NCI-H748 (cell line): ENCODE data around the gene ITPRIP.

Experiments used
- DNase-seq: peaks from one replicate; lab custom pipeline; 2025; ENCODE audit not compliant: unreplicated experiment; lab: John Stamatoyannopoulos, UW

Gene ITPRIP

DNA sequence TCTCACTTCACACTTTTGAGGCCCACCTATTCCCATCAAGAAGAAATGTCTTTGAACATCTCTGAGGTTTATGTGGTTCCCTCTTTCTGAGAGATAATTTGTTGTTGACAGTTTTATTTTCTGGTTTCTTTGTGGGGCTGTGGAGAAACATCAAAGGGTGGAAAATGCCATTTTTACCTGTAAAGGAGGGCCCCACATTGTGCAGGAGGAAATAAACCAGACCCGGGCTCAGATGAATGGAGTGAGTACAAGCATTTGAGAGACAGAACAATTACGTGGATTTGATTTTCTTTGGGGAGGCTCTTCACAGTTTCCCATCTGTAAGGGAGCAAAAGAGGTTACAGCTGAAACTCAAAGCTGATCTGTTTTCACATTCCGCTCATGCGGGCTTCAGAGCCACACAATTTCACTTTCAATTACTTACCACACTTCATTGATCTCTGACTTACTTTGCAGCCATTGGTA, 29.8 kb downstream of the ITPRIP start:
- no peak for DNase-seq

DNA sequence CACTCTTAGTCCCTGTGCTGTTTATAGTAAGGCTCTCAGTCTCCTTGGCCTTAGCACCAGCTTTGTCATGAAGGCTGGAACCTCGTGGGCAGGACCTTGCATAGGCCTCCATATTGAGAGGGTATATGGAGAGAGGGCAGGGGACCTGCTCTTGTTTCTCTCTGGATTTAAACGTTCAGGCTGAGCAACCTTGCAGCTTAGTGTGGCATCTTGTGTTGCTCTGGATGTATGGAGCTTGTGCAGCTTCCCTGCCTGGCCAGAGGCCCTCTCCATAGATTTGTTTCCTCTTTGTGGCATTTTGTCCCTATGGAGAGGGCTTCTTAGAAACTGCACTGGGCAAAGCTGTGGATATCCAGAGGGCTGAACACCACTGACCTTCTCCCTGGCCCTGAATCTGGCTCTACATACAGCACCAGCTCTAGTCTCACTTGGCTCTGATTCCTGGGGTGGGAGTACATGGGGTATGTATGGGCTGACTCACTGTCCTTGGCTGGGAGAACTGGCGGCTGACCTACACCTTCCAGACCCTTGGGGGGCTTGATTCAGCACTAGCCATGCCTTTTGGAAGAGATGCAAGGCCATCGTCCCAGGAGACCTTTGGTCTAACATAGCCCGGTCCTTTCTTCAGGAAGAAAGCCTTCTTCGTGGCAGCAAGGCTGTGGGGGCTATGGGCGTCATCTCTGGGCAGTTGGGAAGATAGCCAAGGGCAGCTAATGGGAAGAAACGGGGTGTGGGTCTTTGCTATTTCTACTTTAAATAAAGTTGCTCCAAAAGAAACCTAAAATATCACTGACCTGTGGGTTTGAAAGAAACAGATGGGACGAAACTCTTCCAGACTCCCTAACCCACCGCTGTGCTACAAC, 30.5 kb downstream of the ITPRIP start:
- DNase-seq, result no peak

DNA sequence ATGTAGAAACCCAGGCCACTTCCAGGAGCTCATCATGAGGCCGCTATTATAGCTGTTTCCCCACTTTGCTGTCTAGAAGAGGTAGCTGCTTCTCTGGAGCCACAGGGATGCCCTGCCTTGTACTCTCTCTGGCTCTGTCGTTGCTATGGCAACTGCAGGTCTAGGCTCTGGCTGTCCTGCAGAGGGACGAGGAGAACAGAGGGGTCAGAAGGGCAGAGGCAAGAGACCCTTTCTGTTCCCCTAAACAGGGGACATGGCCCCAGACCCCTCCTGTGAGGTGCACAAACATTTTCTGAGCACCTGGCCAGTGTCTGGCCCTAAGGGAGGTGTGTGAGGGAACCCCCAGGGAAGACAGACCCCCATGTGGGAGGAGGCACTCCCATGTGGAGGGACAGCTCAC, 31.4 kb downstream of the ITPRIP start:
- DNase-seq, result peak; percentile 43

DNA sequence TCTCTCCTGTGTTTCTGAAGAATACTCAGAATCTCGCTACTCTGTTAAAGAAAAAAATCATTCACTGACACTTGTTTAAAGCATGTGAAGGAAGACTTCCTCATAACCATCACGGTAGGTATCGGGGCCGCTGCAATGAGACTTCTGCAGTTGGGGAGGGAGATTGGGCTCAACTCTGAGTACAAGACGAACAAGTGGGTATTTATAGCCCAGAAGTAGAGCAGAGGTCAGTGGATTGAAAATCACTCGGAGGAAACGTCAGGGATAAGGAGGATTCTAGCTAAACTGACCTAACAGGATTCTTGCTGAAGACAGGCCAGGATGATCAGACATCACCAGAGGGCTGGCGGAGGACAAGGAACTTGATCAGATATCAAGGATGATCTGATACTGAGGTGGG, 33.3 kb downstream of the ITPRIP start:
- DNase-seq, result no peak

DNA sequence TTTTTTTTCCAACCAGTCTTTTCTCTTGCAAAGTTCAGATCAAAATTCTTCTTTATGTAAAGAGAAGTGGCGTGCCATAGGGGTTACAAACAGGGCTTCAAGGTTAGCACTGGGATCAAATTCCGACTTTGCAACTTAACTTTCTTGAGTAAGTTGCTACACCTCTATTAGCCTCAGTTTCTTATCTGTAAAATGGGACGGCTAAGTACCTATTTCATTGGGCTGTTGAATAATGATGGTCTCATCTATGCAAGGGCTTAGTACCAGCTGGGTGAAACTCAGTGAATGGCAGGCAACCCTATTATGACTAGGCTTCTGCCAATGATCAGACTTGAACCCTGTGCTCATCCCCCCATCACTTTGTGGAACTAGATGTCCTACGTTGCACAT, 33.9 kb downstream of the ITPRIP start:
- DNase-seq, result no peak

GRCh38 chr10:104303594-104304355, 34.5 kb downstream of the ITPRIP start:
- DNase-seq, result no peak

DNA sequence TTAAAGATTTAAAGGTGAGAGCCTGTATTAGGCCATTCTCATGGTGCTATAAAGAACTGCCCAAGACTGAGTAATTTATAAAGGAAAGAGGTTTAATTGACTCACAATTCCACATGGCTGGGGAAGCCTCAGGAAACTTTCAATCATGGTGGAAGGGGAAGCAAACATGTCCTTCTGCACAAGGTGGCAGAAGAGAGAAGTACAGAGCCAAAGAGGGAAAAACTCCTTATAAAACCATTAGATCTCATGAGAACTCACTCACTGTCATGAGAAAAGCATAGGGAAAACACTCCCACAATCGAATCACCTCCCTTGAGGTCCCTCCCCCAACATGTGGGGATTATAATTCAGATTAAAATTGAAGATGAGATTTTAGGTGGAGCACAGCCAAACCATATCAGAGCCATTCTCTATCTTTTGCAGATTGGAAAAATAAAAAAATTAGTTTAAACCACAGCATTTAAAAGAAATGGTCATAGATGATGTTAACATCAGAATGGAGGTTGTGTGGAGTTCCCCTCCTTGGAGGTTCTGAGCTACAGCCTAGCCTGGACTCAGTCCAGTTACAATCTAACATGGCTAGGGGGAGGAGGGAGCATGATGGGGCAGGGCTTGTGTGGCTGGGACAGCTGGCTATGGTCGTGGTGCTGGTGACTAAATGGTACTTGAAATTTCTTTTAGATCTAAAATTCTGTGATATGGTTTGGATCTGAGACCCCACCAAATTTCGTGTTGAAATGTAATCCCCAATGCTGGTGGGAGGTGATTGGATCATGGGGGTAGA, 36.2 kb downstream of the ITPRIP start:
- DNase-seq, result no peak

- DNase-seq, result peak; percentile 91
Measured at GRCh38 chr10:104300736-104301292, 37.5 kb downstream of the ITPRIP start.

DNA sequence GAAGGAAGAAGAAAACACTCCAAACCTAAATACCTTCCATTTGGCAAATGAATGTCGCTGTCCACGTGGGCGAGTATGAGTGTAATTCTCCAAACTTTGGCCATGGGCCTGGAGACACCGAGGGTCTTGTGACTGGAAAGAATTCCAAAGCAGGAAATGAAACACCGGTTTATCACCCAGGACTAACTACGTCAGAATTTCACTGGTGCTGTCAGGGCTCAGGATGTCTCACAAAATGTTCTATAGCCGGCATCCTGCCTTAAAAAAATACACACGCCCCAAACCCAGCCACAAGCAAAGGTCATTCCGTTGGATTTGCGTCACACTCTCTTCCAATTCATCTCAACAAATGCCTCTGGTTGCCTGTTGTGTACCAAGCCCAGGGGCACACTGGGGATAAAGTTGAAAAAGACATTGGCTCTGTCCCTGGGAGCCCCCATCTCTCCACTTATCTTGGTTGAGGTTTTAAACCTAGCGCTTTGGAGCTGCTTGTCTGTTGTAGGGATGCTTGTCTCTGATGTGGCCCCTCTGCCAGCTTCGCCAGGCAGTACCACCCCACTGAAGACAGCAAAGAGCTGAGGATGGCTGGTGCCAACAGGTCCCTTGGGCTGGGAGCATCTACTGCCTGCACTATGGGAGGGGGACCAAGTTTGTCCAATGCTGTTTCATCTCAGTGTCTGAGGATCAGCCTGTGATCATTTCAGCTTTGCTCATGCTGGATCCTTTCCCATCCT, 38.1 kb downstream of the ITPRIP start:
- no peak for DNase-seq

GRCh38 chr10:104299031-104299904, 39.0 kb downstream of the ITPRIP start:
- DNase-seq, result no peak

DNA sequence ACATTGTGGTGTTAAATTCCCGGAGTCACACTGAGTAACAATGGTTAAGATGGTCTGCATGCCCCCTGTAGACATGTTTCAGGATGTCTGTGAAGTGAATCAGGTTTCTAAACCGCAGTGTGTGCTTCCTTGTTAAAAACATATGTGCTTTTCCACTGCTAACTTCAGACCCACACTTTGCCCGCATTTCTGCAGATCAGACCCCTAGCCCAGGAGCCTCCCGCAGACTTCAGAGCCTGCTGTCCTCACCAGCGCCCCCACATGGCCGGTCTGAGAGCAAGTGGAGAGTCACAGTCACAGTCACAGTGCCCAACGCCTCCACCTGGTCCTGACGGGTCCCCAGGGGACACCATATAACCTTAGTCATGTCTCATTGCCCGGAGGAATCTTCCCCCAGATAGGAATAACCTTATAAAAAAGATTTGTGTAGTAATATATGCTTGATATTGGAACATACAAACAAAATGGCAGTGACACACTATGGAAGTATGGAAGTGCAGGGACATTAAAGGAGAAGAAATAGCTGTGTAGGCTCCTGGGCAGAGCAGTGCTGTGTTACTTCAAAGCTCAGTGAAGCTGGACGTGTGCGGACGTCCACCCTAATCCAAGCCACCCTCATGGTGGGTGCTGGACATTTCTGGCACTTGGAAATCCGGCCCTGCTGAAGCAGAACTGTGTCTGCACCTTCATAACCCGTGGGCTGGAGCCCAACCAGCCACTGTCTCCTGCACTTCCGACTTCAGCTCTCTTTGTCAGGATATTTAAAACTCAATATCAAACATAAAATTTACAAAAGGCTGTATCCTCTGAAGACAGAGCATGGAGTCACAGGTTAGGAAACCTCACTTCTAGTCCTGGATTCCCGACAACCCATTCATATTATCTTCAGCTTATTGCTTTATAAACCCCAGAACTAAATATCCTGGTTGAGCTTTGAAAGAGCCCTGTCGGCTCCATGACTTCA, 40.3 kb downstream of the ITPRIP start:
- peak; percentile 12 for DNase-seq

GRCh38 chr10:104296687-104297436, 41.4 kb downstream of the ITPRIP start:
- no peak for DNase-seq

GRCh38 chr10:104293781-104294321, 44.4 kb downstream of the ITPRIP start:
- DNase-seq, result no peak

DNA sequence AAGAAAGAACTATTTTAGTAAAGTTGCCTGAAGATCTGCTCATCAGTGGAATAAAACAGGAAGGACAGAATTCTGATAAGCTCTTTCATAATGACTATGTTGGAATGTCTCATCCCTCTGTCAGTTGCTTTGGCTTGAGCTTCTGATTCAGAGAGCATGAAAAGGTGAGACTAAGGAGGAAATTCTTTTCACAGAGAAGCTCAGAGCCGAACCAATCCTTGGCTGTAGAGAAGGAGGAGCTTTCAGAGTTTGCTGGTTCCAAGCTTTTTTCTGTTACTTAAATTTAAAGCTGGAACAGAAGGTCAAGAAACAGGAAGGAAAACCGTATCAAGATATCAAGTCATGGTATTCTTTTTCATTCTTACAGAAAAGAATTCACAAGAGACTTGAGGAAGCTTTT, 45.3 kb downstream of the ITPRIP start:
- no peak for DNase-seq

- peak; percentile 85 for DNase-seq
Measured at GRCh38 chr10:104291439-104291951, 46.8 kb downstream of the ITPRIP start.

DNA sequence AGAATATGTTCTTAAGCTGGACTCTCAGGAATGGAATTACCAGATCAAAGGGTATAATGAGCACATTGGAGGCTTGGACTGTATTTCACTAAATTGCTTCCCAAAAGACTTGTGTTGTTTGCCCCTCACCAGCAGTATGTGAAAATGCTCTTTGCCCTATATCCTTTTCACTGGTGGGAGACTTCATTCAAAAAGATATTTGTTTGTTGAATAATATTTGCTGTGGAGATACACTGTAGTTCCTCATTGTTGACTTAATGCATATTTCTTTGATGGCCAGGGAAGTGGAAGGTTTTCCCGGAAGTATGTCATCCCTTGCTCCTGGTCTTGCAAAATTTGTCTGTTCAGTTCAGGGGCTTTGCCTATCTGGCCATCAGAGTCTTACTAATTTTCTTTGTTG, 49.9 kb downstream of the ITPRIP start:
- DNase-seq, result no peak

DNA sequence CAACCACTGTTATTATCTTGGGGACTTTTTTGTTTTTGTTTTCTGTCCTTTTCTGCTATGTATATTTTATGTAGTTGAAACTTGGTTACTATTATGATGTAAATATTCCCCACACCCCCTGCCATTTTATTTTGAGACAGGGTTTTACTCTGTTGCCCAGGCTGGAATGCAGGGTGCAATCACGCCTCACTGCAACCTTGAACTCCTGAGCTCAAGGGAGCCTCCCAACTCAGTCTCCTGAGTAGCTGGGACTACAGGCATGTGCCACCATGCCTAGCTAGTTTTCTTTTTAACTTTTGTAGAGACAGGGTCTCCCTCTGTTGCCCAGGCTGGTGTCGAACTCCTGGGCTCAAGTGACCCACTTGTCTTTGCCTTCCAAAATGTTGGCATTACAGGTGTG, 51.3 kb downstream of the ITPRIP start:
- no peak for DNase-seq
